Smooth muscle cell (in vitro differentiated cells): ENCODE data around the gene TLE1. TPM values are rescaled to one million over a fixed set of nuclear protein-coding genes. Genes with fewer than 3 reads are reported as not detected.

Experiments used
- DNase-seq: peaks from one replicate; lab custom pipeline; 2025; ENCODE audit not compliant: unreplicated experiment; lab: John Stamatoyannopoulos, UW
- H2AFZ ChIP-seq: fragments of 200-600 bp; sonication (generic); 2 replicates; pipeline ENCODE4 v1.6.0; 2016; ENCODE audit warnings: antibody characterized with exemption, low read depth, mild to moderate bottlenecking
- H3F3A ChIP-seq: fragments of 200-600 bp; sonication (generic); 2 replicates; pipeline ENCODE4 v1.6.0; 2017; ENCODE audit warnings: antibody characterized with exemption, low read depth
- H3K27ac ChIP-seq: fragments of 200-600 bp; sonication (generic); 2 replicates; pipeline ENCODE4 v1.5.1; 2016; ENCODE audit warnings: low read depth, mild to moderate bottlenecking
- H3K27me3 ChIP-seq: fragments of 200-600 bp; sonication (generic); 2 replicates; pipeline ENCODE4 v1.6.1; 2016; ENCODE audit warnings: low read depth, mild to moderate bottlenecking
- H3K36me3 ChIP-seq: fragments of 200-600 bp; sonication (generic); 2 replicates; pipeline ENCODE4 v1.5.1; 2016; ENCODE audit warnings: low read depth
- H3K4me1 ChIP-seq: fragments of 200-600 bp; sonication (generic); 2 replicates; pipeline ENCODE4 v1.5.1; 2016; ENCODE audit warnings: low read depth
- H3K4me2 ChIP-seq: fragments of 200-600 bp; sonication (generic); 2 replicates; pipeline ENCODE4 v1.6.0; 2016; ENCODE audit warnings: mild to moderate bottlenecking
- H3K4me3 ChIP-seq: fragments of 200-600 bp; sonication (generic); 2 replicates; pipeline ENCODE4 v1.5.1; 2016; ENCODE audit warnings: mild to moderate bottlenecking
- H3K79me2 ChIP-seq: fragments of 200-600 bp; sonication (generic); 2 replicates; pipeline ENCODE4 v1.6.0; 2016; ENCODE audit warnings: low read depth, mild to moderate bottlenecking
- H3K9ac ChIP-seq: fragments of 200-600 bp; sonication (generic); 2 replicates; pipeline ENCODE4 v1.6.0; 2016; ENCODE audit warnings: low read depth
- H3K9me3 ChIP-seq: fragments of 200-600 bp; sonication (generic); replicated peaks from 2 replicates; pipeline ENCODE4 v1.5.1; 2016; ENCODE audit warnings: low read depth
- H4K20me1 ChIP-seq: fragments of 200-600 bp; sonication (generic); 2 replicates; pipeline ENCODE4 v1.6.0; 2016; ENCODE audit warnings: low read depth
- CTCF ChIP-seq: fragments of 200-600 bp; sonication (generic); IDR thresholded peaks from 2 replicates; pipeline ENCODE4 v1.5.1; 2017; ENCODE audit warnings: borderline replicate concordance, mild to moderate bottlenecking, antibody characterized with exemption; ENCODE audit not compliant: insufficient read depth, poor library complexity, severe bottlenecking
- WGBS: methylation state at CpG from one replicate; pipeline ENCODE4 v1.1.7; 2016; ENCODE audit warnings: low lambda C conversion rate; 5-methylcytosine and 5-hydroxymethylcytosine counted together
- polyA plus RNA-seq: library from polyadenylated mRNA; unstranded; fragments of >200 nt; fragmentation: Nextera tagmentation; extraction: Ambion mirVana; gene quantifications from 2 replicates; pipeline ENCODE4 v1.2.1, GENCODE V29; 2016
- total RNA-seq: library from RNA; depleted of rRNA; stranded (reverse); fragments of >200 nt; gene quantifications from 2 replicates; pipeline ENCODE4 v1.2.3, GENCODE V29; 2014

TLE1 gene
- total and polyA plus RNA-seq, 2 experiments from 2014 or later: 32.5 to 35.2 TPM

GRCh38 chr9:81680506-81680905 is 8.8 kb downstream of the TLE1 start:
- Histone ChIP-seq H3K4me1 (peaks cover 38% of the 10 kb centered on the region), H3K27ac (no peak overlapping the region), H3F3A (no peaks in the 10 kb centered on the region), H3K4me3 (no peak overlapping the region), H3K4me2 (no peak overlapping the region), H3K9ac (no peak overlapping the region), H3K79me2 (peaks cover 47% of the 10 kb centered on the region), H3K36me3 (no peaks in the 10 kb centered on the region), H3K9me3 (no peaks in the 10 kb centered on the region), H4K20me1 (peaks cover 90% of the 10 kb centered on the region), H3K27me3 (no peaks in the 10 kb centered on the region), H2AFZ (no peak overlapping the region)
- WGBS: 79% methylated on average over 1 of the region's 1 CpG
- no peak for DNase-seq
- TF ChIP-seq CTCF: no peak

GRCh38 chr9:81680006-81680405 is 9.3 kb downstream of the TLE1 start:
- H3K4me1 ChIP-seq: peaks cover 33% of the 10 kb centered on the region
- no peaks in the 10 kb centered on the region for H3F3A ChIP-seq
- peaks cover 89% of the 10 kb centered on the region for H4K20me1 ChIP-seq
- no peak for DNase-seq
- peaks cover 45% of the 10 kb centered on the region for H3K79me2 ChIP-seq
- no peak overlapping the region for H3K4me2 ChIP-seq
- no peak for TF ChIP-seq CTCF
- H3K9me3 ChIP-seq: no peaks in the 10 kb centered on the region
- no peak overlapping the region for H3K27ac ChIP-seq
- H2AFZ ChIP-seq: no peak overlapping the region
- WGBS: 92% methylated on average over 9 of the region's 9 CpGs
- H3K9ac ChIP-seq: no peak overlapping the region
- no peak overlapping the region for H3K4me3 ChIP-seq
- H3K36me3 ChIP-seq: no peaks in the 10 kb centered on the region
- H3K27me3 ChIP-seq: no peaks in the 10 kb centered on the region

- H4K20me1 ChIP-seq: peaks cover 86% of the 10 kb centered on the region
- whole genome bisulfite sequencing: 91% methylated on average over 1 of the region's 1 CpG
- H3F3A ChIP-seq: no peaks in the 10 kb centered on the region
- H3K36me3 ChIP-seq: no peaks in the 10 kb centered on the region
- H3K4me3 ChIP-seq: no peak overlapping the region
- DNase-seq: no peak
- H3K4me2 ChIP-seq: peak overlapping the region; percentile 2
- no peak overlapping the region for H2AFZ ChIP-seq
- H3K4me1 ChIP-seq: peaks cover 14% of the 10 kb centered on the region
- H3K79me2 ChIP-seq: peaks cover 46% of the 10 kb centered on the region
- TF ChIP-seq CTCF: no peak
- H3K9me3 ChIP-seq: no peaks in the 10 kb centered on the region
- no peak overlapping the region for H3K27ac ChIP-seq
- H3K27me3 ChIP-seq: no peaks in the 10 kb centered on the region
- no peak overlapping the region for H3K9ac ChIP-seq
These were observed 11.3 kb downstream of the TLE1 start for GRCh38 chr9:81678088-81678487.

- Histone ChIP-seq H3K4me2 (no peak overlapping the region), H3K79me2 (peaks cover 37% of the 10 kb centered on the region), H2AFZ (no peak overlapping the region), H3K4me3 (no peak overlapping the region), H3K27ac (no peak overlapping the region), H3K4me1 (peaks cover 8% of the 10 kb centered on the region), H3K9me3 (no peaks in the 10 kb centered on the region), H3K27me3 (no peaks in the 10 kb centered on the region), H3K36me3 (no peaks in the 10 kb centered on the region), H3K9ac (no peak overlapping the region), H4K20me1 (peaks cover 82% of the 10 kb centered on the region), H3F3A (no peaks in the 10 kb centered on the region)
- no peak for TF ChIP-seq CTCF
- DNase-seq: no peak
- WGBS: 91% methylated on average over 2 of the region's 2 CpGs
These were observed 13.0 kb downstream of the TLE1 start for GRCh38 chr9:81676395-81676794.
